SK-N-MC (cell line): ENCODE data around the gene ADAT1.

Source experiments
- DNase-seq: peaks from one replicate; pipeline ENCODE4 v3.0.0-alpha.2; 2011; ENCODE audit warnings: low read depth, low spot score
- H3K27ac ChIP-seq: fragments of 200-600 bp; sonication (generic); 2 replicates; pipeline ENCODE4 v1.5.1; 2016; ENCODE audit warnings: mixed run types
- H3K36me3 ChIP-seq: fragments of 200-600 bp; sonication (generic); 2 replicates; pipeline ENCODE4 v1.6.1; 2017; ENCODE audit warnings: antibody characterized with exemption, low read length, mixed read lengths; ENCODE audit not compliant: insufficient read depth
- H3K4me3 ChIP-seq: fragments of 200-600 bp; sonication (generic); 2 replicates; pipeline ENCODE4 v1.5.1; 2016
- H3K9ac ChIP-seq: fragments of 200-600 bp; sonication (generic); 2 replicates; pipeline ENCODE4 v1.8.0; 2017; ENCODE audit warnings: mixed run types, mixed read lengths; ENCODE audit not compliant: insufficient read length
- H3K9me3 ChIP-seq: fragments of 200-600 bp; sonication (generic); 2 replicates; pipeline ENCODE4 v1.6.1; 2017; ENCODE audit warnings: low read depth, mild to moderate bottlenecking, antibody characterized with exemption, low read length, moderate library complexity, mixed read lengths
- EZH2 ChIP-seq: fragments of 200-600 bp; sonication (generic); IDR thresholded peaks from one replicate; pipeline ENCODE4 v1.6.1; 2017; ENCODE audit warnings: antibody characterized with exemption
- FOXP2 ChIP-seq: optimal IDR thresholded peaks from 2 replicates; pipeline ENCODE3; 2011; ENCODE audit warnings: mild to moderate bottlenecking, moderate library complexity; ENCODE audit not compliant: insufficient read depth; ENCODE audit errors: extremely low read length, control extremely low read depth
- POLR2AphosphoS5 ChIP-seq: IDR thresholded peaks from 2 replicates; pipeline ENCODE4 v1.6.1; 2012; ENCODE audit warnings: mild to moderate bottlenecking, low read depth, low read length, borderline replicate concordance

ADAT1 gene

DNA sequence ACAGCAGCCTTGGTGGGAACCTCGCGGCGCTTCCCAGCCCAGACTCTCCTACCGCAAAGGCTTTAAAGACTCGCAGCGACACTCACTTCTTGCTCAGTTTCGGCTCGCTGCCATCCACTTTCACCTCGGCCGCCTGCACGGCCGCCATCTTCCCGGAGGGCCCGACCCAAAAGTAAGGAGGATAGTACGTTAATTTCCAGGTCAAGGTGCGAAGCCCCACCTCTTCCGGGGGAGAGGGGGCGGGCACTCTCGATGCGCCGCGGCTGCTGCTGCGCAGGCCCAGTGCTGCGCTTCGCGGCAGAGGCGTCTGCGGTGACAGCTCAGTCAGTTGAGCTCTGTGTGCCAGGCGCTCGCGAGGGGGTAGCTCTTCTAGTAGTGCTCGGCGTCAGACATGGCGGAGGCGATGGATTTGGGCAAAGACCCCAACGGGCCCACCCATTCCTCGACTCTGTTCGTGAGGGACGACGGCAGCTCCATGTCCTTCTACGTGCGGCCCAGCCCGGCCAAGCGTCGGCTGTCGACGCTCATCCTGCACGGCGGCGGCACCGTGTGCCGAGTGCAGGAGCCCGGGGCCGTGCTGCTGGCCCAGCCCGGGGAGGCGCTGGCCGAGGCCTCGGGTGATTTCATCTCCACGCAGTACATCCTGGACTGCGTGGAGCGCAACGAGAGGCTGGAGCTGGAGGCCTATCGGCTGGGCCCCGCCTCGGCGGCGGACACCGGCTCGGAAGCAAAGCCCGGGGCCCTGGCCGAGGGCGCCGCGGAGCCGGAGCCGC lies 24.6 kb upstream of the ADAT1 start, which contains the start of the genes KARS1 and TERF2IP:
Gene KARS1 (minus strand): TSS at position 174 of the 773 bp plus-strand sequence. CDS start 26 bp downstream, at position 148.
Gene TERF2IP (plus strand): TSS at position 282 of the 773 bp plus-strand sequence. CDS start 110 bp downstream, at position 392.
- no peak for DNase-seq
- Histone ChIP-seq H3K9me3 (no peaks in the 10 kb centered on the region), H3K36me3 (peaks cover 24% of the 10 kb centered on the region; the same call in 1 of the 2 replicates), H3K4me3 (peak within 1 kb of the TSS; percentile 89), H3K27ac (peak within 1 kb of the TSS; percentile 84), H3K9ac (peak within 1 kb of the TSS; percentile 92)
- TF ChIP-seq FOXP2 (no peak), EZH2 (no peak), POLR2AphosphoS5 (peak; percentile 86)

DNA sequence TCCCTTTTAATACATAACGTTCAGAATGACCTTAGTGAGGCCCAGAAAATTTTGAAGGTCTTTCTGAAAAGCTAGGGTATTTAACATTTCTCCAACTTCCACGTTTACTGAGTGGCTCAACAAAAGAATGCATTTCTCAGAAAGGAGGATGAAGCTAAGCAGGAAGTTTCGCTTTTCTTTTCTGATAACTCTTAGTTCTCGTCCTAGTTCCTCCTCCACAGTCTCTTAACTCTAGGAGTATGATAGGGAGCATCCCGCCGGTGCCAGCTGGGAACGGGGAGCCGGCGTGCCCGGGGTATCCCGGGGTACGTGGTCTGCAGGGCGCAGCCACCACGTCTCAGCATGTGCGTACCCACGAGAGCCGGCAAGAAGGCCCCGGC lies 24.0 kb upstream of the ADAT1 start:
- no peak for DNase-seq

DNA sequence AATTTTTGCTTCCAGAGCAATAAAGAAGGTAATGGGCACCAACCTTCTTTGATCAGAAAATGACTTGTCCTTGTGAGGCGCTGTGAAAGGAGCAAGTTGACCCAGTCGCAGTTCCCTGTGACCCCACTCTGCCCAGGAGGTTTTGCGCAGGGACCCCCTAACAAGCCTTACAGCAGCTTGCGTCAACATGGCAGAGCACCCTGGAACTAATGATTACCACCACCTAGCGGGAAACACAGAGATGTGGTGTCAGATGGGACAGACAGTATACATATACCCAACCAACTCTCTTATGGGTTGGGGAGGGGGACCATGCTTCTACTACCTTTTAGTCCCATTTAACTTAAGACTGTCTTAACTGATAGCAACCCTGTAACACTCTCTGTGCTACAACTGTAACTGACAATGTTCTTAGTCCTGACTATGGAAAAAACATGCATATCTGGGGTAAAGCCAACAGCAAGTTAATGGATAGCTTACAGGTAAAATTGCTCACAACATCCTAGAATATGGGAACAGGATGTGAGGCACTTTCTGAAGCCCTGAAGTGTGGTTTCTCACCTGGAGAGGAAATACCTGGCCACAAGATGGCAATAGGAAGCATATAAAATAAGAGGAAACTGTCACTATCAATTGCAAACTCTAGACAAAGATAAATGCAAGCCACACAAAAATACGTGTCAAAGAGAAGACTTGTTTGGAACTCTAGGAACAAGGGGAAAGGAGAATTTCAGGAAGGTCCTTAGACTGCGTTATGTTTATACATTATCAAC lies 21.3 kb upstream of the ADAT1 start:
- Histone ChIP-seq H3K4me3 (no peak overlapping the region), H3K27ac (no peak overlapping the region), H3K36me3 (peaks cover 46% of the 10 kb centered on the region; the same call in 1 of the 2 replicates), H3K9ac (no peak overlapping the region), H3K9me3 (no peaks in the 10 kb centered on the region)
- DNase-seq, result no peak
- TF ChIP-seq FOXP2 (no peak), POLR2AphosphoS5 (no peak), EZH2 (no peak)

More for the DNA sequence above, 24.0 kb upstream of the ADAT1 start:
- peak overlapping the region; percentile 19; the same call in 1 of the 2 replicates for H3K27ac ChIP-seq
- H3K9ac ChIP-seq, result peak overlapping the region; percentile 92
- no peaks in the 10 kb centered on the region for H3K9me3 ChIP-seq
- H3K4me3 ChIP-seq, result peak overlapping the region; percentile 89
- no peak for TF ChIP-seq FOXP2
- no peak for TF ChIP-seq POLR2AphosphoS5
- no peak for TF ChIP-seq EZH2
- H3K36me3 ChIP-seq, result peaks cover 25% of the 10 kb centered on the region; the same call in 1 of the 2 replicates

DNA sequence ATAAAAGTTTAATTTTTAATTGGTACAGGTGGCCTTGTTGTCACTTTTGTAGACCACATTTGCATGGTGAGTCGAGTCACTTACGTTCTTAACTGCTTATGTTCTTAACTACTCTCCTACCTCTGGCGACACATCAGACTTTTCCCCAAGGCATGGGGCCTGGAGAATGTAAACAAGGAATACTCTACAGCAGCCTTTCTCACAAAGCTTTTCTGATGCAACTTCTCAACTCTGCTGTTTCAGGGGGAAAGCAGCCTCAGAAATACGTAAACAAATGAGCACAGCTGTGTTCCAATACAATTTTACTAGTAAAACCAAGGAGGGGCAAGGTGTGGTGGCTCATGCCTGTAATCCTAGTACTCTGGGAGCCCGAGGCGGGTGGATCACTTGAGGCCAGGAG lies 17.5 kb upstream of the ADAT1 start:
- H3K4me3 ChIP-seq, result no peak overlapping the region
- DNase-seq, result no peak
- H3K9me3 ChIP-seq, result no peaks in the 10 kb centered on the region
- TF ChIP-seq FOXP2 (no peak), EZH2 (no peak), POLR2AphosphoS5 (no peak)
- no peak overlapping the region for H3K9ac ChIP-seq
- H3K27ac ChIP-seq, result no peak overlapping the region
- H3K36me3 ChIP-seq, result peaks cover 56% of the 10 kb centered on the region

DNA sequence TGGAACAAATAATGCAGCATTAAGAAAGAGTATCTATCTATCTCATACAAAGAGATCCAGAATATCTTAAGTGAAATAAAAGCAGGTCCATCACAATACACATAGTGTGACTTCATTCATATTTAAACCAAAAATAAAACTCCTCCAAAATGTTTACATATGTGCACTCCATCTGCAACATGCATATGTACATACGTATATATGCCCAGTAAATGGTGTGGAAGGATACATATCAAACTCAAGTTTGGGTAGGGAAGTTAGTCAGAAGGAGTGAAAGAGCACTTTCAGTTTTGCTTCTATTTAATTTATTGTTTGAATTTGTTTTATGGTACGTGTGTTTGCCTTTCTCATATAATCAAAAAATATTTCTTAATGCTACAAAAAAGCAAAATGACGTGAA lies 12.0 kb upstream of the ADAT1 start:
- H3K36me3 ChIP-seq, result peaks cover 59% of the 10 kb centered on the region
- H3K9me3 ChIP-seq, result no peaks in the 10 kb centered on the region
- no peak for TF ChIP-seq POLR2AphosphoS5
- TF ChIP-seq EZH2, result no peak
- no peak for TF ChIP-seq FOXP2
- no peak for DNase-seq
- no peak overlapping the region for H3K27ac ChIP-seq
- H3K9ac ChIP-seq, result no peak overlapping the region
- no peak overlapping the region for H3K4me3 ChIP-seq

DNA sequence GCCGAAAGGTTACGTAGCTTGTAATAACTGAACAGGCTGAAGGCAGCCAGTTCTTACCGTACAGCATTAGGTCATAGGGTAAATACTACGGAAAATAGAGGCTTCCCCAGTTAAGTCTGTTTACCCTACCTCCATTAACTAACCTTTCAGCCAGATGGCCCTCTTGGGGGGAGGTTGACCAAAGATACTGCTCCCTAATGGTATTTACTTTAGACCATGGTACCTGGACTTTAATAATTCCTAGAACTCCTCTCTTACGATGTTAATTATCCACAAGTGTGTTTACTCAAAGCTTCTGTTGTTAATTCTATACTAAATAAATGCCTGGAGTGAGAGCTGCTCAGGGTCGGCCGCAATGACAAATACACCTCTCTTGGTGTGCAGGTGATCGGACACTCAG lies 9.8 kb upstream of the ADAT1 start:
- H3K9ac ChIP-seq, result no peak overlapping the region
- no peak for DNase-seq
- peaks cover 67% of the 10 kb centered on the region for H3K36me3 ChIP-seq
- H3K9me3 ChIP-seq, result no peaks in the 10 kb centered on the region
- H3K4me3 ChIP-seq, result no peak overlapping the region
- TF ChIP-seq EZH2 (no peak), POLR2AphosphoS5 (no peak), FOXP2 (no peak)
- H3K27ac ChIP-seq, result no peak overlapping the region

DNA sequence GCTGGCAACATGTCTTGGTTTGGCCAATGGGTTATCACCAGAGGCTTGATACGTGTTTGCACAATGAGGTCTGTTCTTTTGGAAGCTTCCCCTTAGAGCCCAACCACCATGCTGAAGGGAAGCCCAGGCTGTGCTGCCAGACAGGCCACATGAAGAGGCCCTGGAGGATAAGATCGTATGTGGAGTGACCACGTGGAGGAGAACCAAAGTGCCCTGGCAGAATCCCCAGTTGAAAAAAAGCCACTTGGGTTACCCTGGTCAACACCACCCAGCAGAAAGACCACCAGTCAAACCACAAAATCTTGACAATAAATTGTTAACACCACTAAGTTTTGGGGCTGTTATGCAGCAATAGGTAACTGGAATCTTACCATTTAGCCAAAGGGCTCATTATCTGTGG lies 7.0 kb upstream of the ADAT1 start:
- Histone ChIP-seq H3K36me3 (peaks cover 65% of the 10 kb centered on the region), H3K4me3 (no peak overlapping the region), H3K9ac (no peak overlapping the region), H3K27ac (no peak overlapping the region), H3K9me3 (no peaks in the 10 kb centered on the region)
- no peak for DNase-seq
- TF ChIP-seq EZH2 (no peak), FOXP2 (no peak), POLR2AphosphoS5 (no peak)

DNA sequence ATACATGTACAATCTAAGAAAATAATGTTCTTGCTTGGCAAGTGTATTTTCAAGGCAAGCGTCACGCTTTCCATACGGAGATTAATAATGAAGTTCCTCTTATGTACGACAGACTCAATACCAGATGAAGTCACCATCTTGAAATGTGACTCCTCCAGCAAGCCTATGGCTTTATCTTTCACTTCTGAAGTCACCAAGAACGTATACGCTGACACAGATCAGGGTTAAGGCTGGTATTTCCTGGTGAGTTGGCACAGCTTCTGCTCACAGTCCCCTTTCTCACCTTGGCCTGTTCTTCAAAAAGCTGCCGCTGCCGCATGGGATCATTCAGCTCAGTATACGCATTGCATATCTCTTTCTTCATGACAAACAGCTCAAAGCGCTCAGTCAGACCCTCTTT lies 6.1 kb upstream of the ADAT1 start:
- Histone ChIP-seq H3K9ac (no peak overlapping the region), H3K9me3 (no peaks in the 10 kb centered on the region), H3K36me3 (peaks cover 60% of the 10 kb centered on the region), H3K27ac (no peak overlapping the region), H3K4me3 (no peak overlapping the region)
- TF ChIP-seq EZH2 (no peak), POLR2AphosphoS5 (no peak), FOXP2 (no peak)
- DNase-seq, result no peak
